A549 (cell line): ENCODE data around the gene MVP.

Source experiments
- CBX2 ChIP-seq: fragments of 200-600 bp; sonication (generic); IDR thresholded peaks from 2 replicates; pipeline ENCODE4 v1.6.1; 2016; ENCODE audit warnings: low read depth, mild to moderate bottlenecking, borderline replicate concordance
- HDAC2 ChIP-seq: fragments of 200-600 bp; sonication (generic); IDR thresholded peaks from 2 replicates; pipeline ENCODE4 v1.6.1; 2016
- JUN ChIP-seq, 2 experiments: fragments of >200 bp; sonication (Bioruptor Twin); formaldehyde crosslinking; IDR thresholded peaks; 2 replicates in 1 of 2; 3 replicates in 1 of 2; pipeline ENCODE4 v1.6.1; 2016 to 2017
- MAX ChIP-seq: IDR thresholded peaks from 2 replicates; pipeline ENCODE4 v1.6.1; 2012
- MYC ChIP-seq: IDR thresholded peaks from 2 replicates; pipeline ENCODE4 v1.6.1; 2012; ENCODE audit warnings: mild to moderate bottlenecking, inconsistent platforms, low read length, improper control_type of control experiment, borderline replicate concordance
- NR3C1 ChIP-seq: fragments of >200 bp; sonication (Bioruptor Twin); formaldehyde crosslinking; IDR thresholded peaks from 3 replicates; pipeline ENCODE4 v1.6.1; 2017
- PBX3 ChIP-seq: IDR thresholded peaks from 2 replicates; pipeline ENCODE4 v1.6.1; 2012
- POLR2A ChIP-seq: IDR thresholded peaks from 2 replicates; pipeline ENCODE4 v1.6.1; 2012; ENCODE audit warnings: mild to moderate bottlenecking, low read length
- RNF2 ChIP-seq: fragments of 200-600 bp; sonication (generic); IDR thresholded peaks from 2 replicates; pipeline ENCODE4 v1.6.1; 2016; ENCODE audit warnings: low read depth, mild to moderate bottlenecking, antibody characterized with exemption, moderate library complexity, borderline replicate concordance
- TF ChIP-seq, protein P1 (sequence below): fragments of 200-600 bp; sonication (generic); IDR thresholded peaks from 2 replicates; pipeline ENCODE4 v1.6.1; 2016; ENCODE audit warnings: antibody characterized with exemption, mild to moderate bottlenecking, moderate library complexity
- TF ChIP-seq, protein P2 (sequence below): fragments of >200 bp; sonication (Bioruptor Twin); formaldehyde crosslinking; IDR thresholded peaks from 3 replicates; pipeline ENCODE4 v1.5.1; 2016

DNA sequence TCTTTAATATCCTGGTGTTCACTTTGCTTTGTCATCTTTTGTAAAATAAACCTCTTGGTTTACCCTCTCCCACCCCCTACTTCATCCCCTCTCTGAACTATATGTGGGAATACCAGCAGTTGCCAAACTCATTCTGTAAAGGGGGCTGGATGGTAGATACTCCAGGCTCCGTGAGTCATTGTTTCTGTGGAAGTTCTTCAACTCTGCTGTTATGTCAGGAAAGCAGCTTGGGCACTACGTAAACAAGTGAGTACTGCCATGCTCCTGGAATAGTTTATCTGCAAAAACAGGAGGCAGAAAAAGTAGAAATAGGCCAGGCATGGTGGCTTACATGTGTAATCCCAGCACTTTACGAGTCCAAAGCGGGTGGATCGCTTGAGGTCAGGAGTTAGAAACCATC is 17.6 kb downstream of the MVP start:
- TF ChIP-seq, protein P1, sequence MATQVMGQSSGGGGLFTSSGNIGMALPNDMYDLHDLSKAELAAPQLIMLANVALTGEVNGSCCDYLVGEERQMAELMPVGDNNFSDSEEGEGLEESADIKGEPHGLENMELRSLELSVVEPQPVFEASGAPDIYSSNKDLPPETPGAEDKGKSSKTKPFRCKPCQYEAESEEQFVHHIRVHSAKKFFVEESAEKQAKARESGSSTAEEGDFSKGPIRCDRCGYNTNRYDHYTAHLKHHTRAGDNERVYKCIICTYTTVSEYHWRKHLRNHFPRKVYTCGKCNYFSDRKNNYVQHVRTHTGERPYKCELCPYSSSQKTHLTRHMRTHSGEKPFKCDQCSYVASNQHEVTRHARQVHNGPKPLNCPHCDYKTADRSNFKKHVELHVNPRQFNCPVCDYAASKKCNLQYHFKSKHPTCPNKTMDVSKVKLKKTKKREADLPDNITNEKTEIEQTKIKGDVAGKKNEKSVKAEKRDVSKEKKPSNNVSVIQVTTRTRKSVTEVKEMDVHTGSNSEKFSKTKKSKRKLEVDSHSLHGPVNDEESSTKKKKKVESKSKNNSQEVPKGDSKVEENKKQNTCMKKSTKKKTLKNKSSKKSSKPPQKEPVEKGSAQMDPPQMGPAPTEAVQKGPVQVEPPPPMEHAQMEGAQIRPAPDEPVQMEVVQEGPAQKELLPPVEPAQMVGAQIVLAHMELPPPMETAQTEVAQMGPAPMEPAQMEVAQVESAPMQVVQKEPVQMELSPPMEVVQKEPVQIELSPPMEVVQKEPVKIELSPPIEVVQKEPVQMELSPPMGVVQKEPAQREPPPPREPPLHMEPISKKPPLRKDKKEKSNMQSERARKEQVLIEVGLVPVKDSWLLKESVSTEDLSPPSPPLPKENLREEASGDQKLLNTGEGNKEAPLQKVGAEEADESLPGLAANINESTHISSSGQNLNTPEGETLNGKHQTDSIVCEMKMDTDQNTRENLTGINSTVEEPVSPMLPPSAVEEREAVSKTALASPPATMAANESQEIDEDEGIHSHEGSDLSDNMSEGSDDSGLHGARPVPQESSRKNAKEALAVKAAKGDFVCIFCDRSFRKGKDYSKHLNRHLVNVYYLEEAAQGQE, result no peak
- TF ChIP-seq, protein P2, sequence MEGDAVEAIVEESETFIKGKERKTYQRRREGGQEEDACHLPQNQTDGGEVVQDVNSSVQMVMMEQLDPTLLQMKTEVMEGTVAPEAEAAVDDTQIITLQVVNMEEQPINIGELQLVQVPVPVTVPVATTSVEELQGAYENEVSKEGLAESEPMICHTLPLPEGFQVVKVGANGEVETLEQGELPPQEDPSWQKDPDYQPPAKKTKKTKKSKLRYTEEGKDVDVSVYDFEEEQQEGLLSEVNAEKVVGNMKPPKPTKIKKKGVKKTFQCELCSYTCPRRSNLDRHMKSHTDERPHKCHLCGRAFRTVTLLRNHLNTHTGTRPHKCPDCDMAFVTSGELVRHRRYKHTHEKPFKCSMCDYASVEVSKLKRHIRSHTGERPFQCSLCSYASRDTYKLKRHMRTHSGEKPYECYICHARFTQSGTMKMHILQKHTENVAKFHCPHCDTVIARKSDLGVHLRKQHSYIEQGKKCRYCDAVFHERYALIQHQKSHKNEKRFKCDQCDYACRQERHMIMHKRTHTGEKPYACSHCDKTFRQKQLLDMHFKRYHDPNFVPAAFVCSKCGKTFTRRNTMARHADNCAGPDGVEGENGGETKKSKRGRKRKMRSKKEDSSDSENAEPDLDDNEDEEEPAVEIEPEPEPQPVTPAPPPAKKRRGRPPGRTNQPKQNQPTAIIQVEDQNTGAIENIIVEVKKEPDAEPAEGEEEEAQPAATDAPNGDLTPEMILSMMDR, result no peak
- TF ChIP-seq PBX3, result no peak
- TF ChIP-seq MAX, result no peak
- TF ChIP-seq CBX2, result no peak
- no peak for TF ChIP-seq JUN (IDR thresholded peaks at IDR 0.05)
- TF ChIP-seq POLR2A, result no peak
- TF ChIP-seq HDAC2, result no peak
- TF ChIP-seq RNF2, result no peak
- no peak for TF ChIP-seq NR3C1
- no peak for TF ChIP-seq MYC
